H1 (cell line): ENCODE data around the gene TRIM23. TPM values are rescaled to one million over a fixed set of nuclear protein-coding genes. Genes with fewer than 3 reads are reported as not detected.

Experiments
- CTCF ChIA-PET: fragments of 300-600 bp; sonication (Branson Sonifier 250); formaldehyde crosslinking; loops from one replicate; lab custom pipeline; 2021; ENCODE audit not compliant: partially characterized antibody; lab: Charles Lee
- POLR2A ChIA-PET: fragments of 300-600 bp; sonication (Branson Sonifier 250); formaldehyde crosslinking; loops from one replicate; lab custom pipeline; 2021; ENCODE audit warnings: inconsistent platforms; ENCODE audit not compliant: partially characterized antibody; lab: Charles Lee
- DNase-seq, 2 experiments: peaks; one replicate each; pipeline versions ENCODE4 v3.0.0 to v3.0.0-alpha.2; 2010 to 2022; ENCODE audit warnings: low spot score in 2 of 2, low read depth in 1 of 2, mixed read lengths in 1 of 2
- FAIRE-seq: peaks from 2 replicates; lab custom pipeline; 2011; peaks lifted over from hg19 to GRCh38; lab: Jason Lieb, UNC
- H2AFZ ChIP-seq: 2 replicates; pipeline ENCODE4 v1.8.1; 2012; ENCODE audit warnings: low read length, inconsistent platforms
- H2AK5ac ChIP-seq: 2 replicates; pipeline ENCODE4 v1.6.1; 2013; ENCODE audit warnings: low read depth, low read length
- H2BK120ac ChIP-seq: replicated peaks from 2 replicates; pipeline ENCODE3; 2013; ENCODE audit warnings: low read depth, low read length, inconsistent platforms
- H2BK12ac ChIP-seq: 2 replicates; pipeline ENCODE4 v1.6.1; 2013; ENCODE audit warnings: low read depth, low read length
- H2BK15ac ChIP-seq: 2 replicates; pipeline ENCODE4 v1.6.1; 2013; ENCODE audit warnings: low read length
- H2BK20ac ChIP-seq: 2 replicates; pipeline ENCODE4 v1.6.1; 2013; ENCODE audit warnings: low read length
- H2BK5ac ChIP-seq: 2 replicates; pipeline ENCODE4 v1.6.1; 2013; ENCODE audit warnings: low read depth, low read length
- H3K14ac ChIP-seq: 2 replicates; pipeline ENCODE4 v1.6.1; 2013; ENCODE audit warnings: inconsistent platforms; ENCODE audit not compliant: insufficient read length
- H3K18ac ChIP-seq: 2 replicates; pipeline ENCODE4 v1.6.1; 2013; ENCODE audit warnings: low read length; ENCODE audit errors: extremely low read depth
- H3K23ac ChIP-seq: 2 replicates; pipeline ENCODE4 v1.6.1; 2013; ENCODE audit warnings: inconsistent platforms; ENCODE audit not compliant: insufficient read length
- H3K23me2 ChIP-seq: 2 replicates; pipeline ENCODE4 v1.6.1; 2013; ENCODE audit warnings: low read depth, low read length
- H3K27ac ChIP-seq: 2 replicates; pipeline ENCODE4 v1.6.1; 2011; ENCODE audit warnings: low read depth, low read length, inconsistent platforms
- H3K27me3 ChIP-seq, 4 experiments: replicated peaks in 1 of 4; 1 replicate in 1 of 4; 2 replicates in 3 of 4; pipeline versions ENCODE4 v1.6.1 to v1.8.1; 2011 to 2013; ENCODE audit warnings: low read length in 3 of 4, mild to moderate bottlenecking in 3 of 4, inconsistent platforms in 2 of 4, mixed read lengths in 2 of 4, moderate library complexity in 1 of 4; ENCODE audit not compliant: control insufficient read depth in 3 of 4, insufficient read depth in 3 of 4; ENCODE audit errors: extremely low read depth in 1 of 4
- H3K36me3 ChIP-seq, 4 experiments: 2 replicates each; pipeline versions ENCODE4 v1.6.1 to v1.8.1; 2011 to 2013; ENCODE audit warnings: mild to moderate bottlenecking in 4 of 4, low read length in 3 of 4, moderate library complexity in 2 of 4, control low read depth in 1 of 4, inconsistent platforms in 1 of 4; ENCODE audit not compliant: insufficient read depth in 4 of 4, control insufficient read depth in 2 of 4
- H3K4ac ChIP-seq: replicated peaks from 2 replicates; pipeline ENCODE3; 2013; ENCODE audit warnings: low read length, low read depth, mixed read lengths, inconsistent platforms; ENCODE audit not compliant: insufficient read length
- H3K4me1 ChIP-seq, 4 experiments: replicated peaks in 1 of 4; 1 replicate in 1 of 4; 2 replicates in 3 of 4; pipeline versions ENCODE4 v1.6.1 to v1.8.1; 2011 to 2013; ENCODE audit warnings: low read length in 3 of 4, inconsistent platforms in 2 of 4, mixed read lengths in 1 of 4; ENCODE audit not compliant: insufficient read depth in 4 of 4, control insufficient read depth in 3 of 4
- H3K4me2 ChIP-seq, 2 experiments: 2 replicates each; pipeline versions ENCODE4 v1.6.1 to v1.8.1; 2011 to 2013; ENCODE audit warnings: low read depth in 2 of 2, low read length in 2 of 2, control low read depth in 1 of 2, inconsistent platforms in 1 of 2, mild to moderate bottlenecking in 1 of 2; ENCODE audit not compliant: insufficient read depth in 1 of 2
- H3K4me3 ChIP-seq, 4 experiments: fragments of 200-600, 300-600 bp in 1 of 4; sonication (generic), shearing (Covaris generic), sonication (Bioruptor Twin) in 1 of 4; 2 replicates each; pipeline versions ENCODE4 v1.5.1 to v1.8.1; 2011 to 2016; ENCODE audit warnings: low read length in 4 of 4, low read depth in 3 of 4, control low read depth in 2 of 4, inconsistent platforms in 2 of 4, mild to moderate bottlenecking in 2 of 4, mixed read lengths in 1 of 4, moderate library complexity in 1 of 4; ENCODE audit not compliant: insufficient read depth in 2 of 4; ENCODE audit errors: extremely low read depth in 1 of 4
- H3K56ac ChIP-seq: replicated peaks from 2 replicates; pipeline ENCODE3; 2013; ENCODE audit warnings: low read depth, mild to moderate bottlenecking, mixed read lengths, low read length, inconsistent platforms; ENCODE audit not compliant: insufficient read length
- H3K79me1 ChIP-seq: 2 replicates; pipeline ENCODE4 v1.6.1; 2013; ENCODE audit warnings: low read depth, low read length, control low read depth
- H3K79me2 ChIP-seq, 2 experiments: 2 replicates each; pipeline versions ENCODE4 v1.6.1 to v1.8.1; 2012 to 2013; ENCODE audit warnings: low read length in 2 of 2, mild to moderate bottlenecking in 2 of 2, inconsistent platforms in 1 of 2; ENCODE audit not compliant: insufficient read depth in 2 of 2, control insufficient read depth in 1 of 2
- H3K9ac ChIP-seq, 4 experiments: replicated peaks in 1 of 4; 1 replicate in 1 of 4; 2 replicates in 3 of 4; pipeline versions ENCODE4 v1.6.1 to v1.8.1; 2011 to 2013; ENCODE audit warnings: low read depth in 3 of 4, low read length in 3 of 4, control low read depth in 2 of 4, mild to moderate bottlenecking in 2 of 4, moderate library complexity in 2 of 4, inconsistent platforms in 1 of 4; ENCODE audit errors: extremely low read depth in 1 of 4
- H3K9me3 ChIP-seq, 2 experiments: 2 replicates each; pipeline versions ENCODE4 v1.6.1 to v1.8.1; 2012 to 2013; ENCODE audit warnings: mild to moderate bottlenecking in 2 of 2, moderate library complexity in 2 of 2, control low read depth in 1 of 2, inconsistent platforms in 1 of 2, low read depth in 1 of 2, low read length in 1 of 2, mixed read lengths in 1 of 2; ENCODE audit not compliant: insufficient read depth in 2 of 2
- H4K20me1 ChIP-seq, 2 experiments: replicated peaks in 1 of 2; 2 replicates each; pipeline versions ENCODE3 to v1.8.1; 2011 to 2013; ENCODE audit warnings: inconsistent platforms in 2 of 2, low read length in 2 of 2, mild to moderate bottlenecking in 1 of 2; ENCODE audit not compliant: insufficient read depth in 2 of 2, control insufficient read depth in 1 of 2
- H4K5ac ChIP-seq: 2 replicates; pipeline ENCODE4 v1.6.1; 2013; ENCODE audit warnings: low read length, low read depth, mixed read lengths, inconsistent platforms; ENCODE audit not compliant: insufficient read length
- H4K8ac ChIP-seq: 2 replicates; pipeline ENCODE4 v1.8.0; 2013; ENCODE audit warnings: mild to moderate bottlenecking, moderate library complexity, low read length, inconsistent platforms; ENCODE audit not compliant: insufficient read depth; ENCODE audit errors: extremely low read depth
- H4K91ac ChIP-seq: replicated peaks from 2 replicates; pipeline ENCODE3; 2013; ENCODE audit warnings: low read length, mixed read lengths, inconsistent platforms; ENCODE audit not compliant: insufficient read length
- BRCA1 ChIP-seq: IDR thresholded peaks from 2 replicates; pipeline ENCODE4 v1.6.1; 2012; ENCODE audit warnings: low read depth, low read length, improper control_type of control experiment
- CHD2 ChIP-seq: IDR thresholded peaks from 2 replicates; pipeline ENCODE4 v1.6.1; 2012; ENCODE audit warnings: low read length, improper control_type of control experiment
- JUN ChIP-seq: IDR thresholded peaks from 2 replicates; pipeline ENCODE4 v1.6.1; 2011; ENCODE audit warnings: low read depth, mild to moderate bottlenecking, improper control_type of control experiment, low read length
- NRF1 ChIP-seq: IDR thresholded peaks from 2 replicates; pipeline ENCODE4 v1.6.1; 2011; ENCODE audit warnings: mild to moderate bottlenecking, low read depth, low read length, improper control_type of control experiment
- TAF7 ChIP-seq: optimal IDR thresholded peaks from 2 replicates; pipeline ENCODE3; 2011; ENCODE audit warnings: low read depth, mild to moderate bottlenecking, inconsistent platforms, low read length, moderate library complexity, borderline replicate concordance
- WGBS, 2 experiments: shearing (Covaris generic) in 1 of 2; methylation state at CpG; one replicate each; pipeline versions ENCODE4 v1.1.6 to v1.1.7; 2013 to 2015; ENCODE audit warnings: low lambda C conversion rate in 2 of 2, mixed read lengths in 2 of 2, inconsistent platforms in 1 of 2, low coverage in 1 of 2, missing lambda C conversion rate in 1 of 2; ENCODE audit not compliant: insufficient replicate concordance in 2 of 2, insufficient coverage in 1 of 2, insufficient read length in 1 of 2; ENCODE audit errors: extremely low coverage in 1 of 2, missing lambda C conversion rate in 1 of 2; 5-methylcytosine and 5-hydroxymethylcytosine counted together
- polyA plus RNA-seq, 7 experiments: library from polyadenylated mRNA; depleted of rRNA in 3 of 7; stranded (reverse) in 5 of 7; unstranded in 2 of 7; fragments of >200 nt in 5 of 7; fragments of 200-250 nt in 2 of 7; gene quantifications; 1 replicate in 5 of 7; 2 replicates in 1 of 7; 4 replicates in 1 of 7; pipeline versions ENCODE4 v1.2.1 to v1.2.3, GENCODE V29; 2011 to 2013; ENCODE audit warnings: missing spikeins in 2 of 7, mixed read lengths in 2 of 7
- total RNA-seq: library from RNA; stranded (reverse); fragmentation: NEBNext Ultra II Directional; extraction: Animal tissue kit (Norgen Biotek cat#: 25700); gene quantifications from 2 replicates; pipeline ENCODE4 v1.2.1, GENCODE V29; 2021

TRIM23 gene
- total and polyA plus RNA-seq, 2 of the 8 experiments (the other 6 are each of a cell fraction or from before 2014, with no cell fraction given), result 2.5 to 11.7 TPM

- Histone ChIP-seq H2BK20ac (no peak overlapping the region), H3K18ac (no peak overlapping the region), H3K79me2 (no peaks in the 10 kb centered on the region), H3K23ac (no peak overlapping the region), H2AK5ac (no peak overlapping the region), H3K4me2 (no peak overlapping the region), H2BK12ac (no peak overlapping the region), H3K4ac (no peak overlapping the region), H3K4me3 (no peak overlapping the region), H3K56ac (no peak overlapping the region), H4K91ac (no peak overlapping the region), H3K27me3 (no peaks in the 10 kb centered on the region), H3K9me3 (no peaks in the 10 kb centered on the region), H2BK15ac (no peak overlapping the region), H3K36me3 (peaks cover 7 to 55% (median 16%) of the 10 kb centered on the region in 4 experiments; a peak in 7 of 8 replicates), H3K79me1 (no peaks in the 10 kb centered on the region), H4K8ac (no peak overlapping the region), H4K20me1 (no peaks in the 10 kb centered on the region), H3K9ac (no peak overlapping the region), H2AFZ (no peak overlapping the region), H3K23me2 (no peaks in the 10 kb centered on the region), H3K14ac (no peak overlapping the region), H3K4me1 (no peaks in the 10 kb centered on the region), H3K27ac (no peak overlapping the region), H2BK5ac (no peak overlapping the region), H4K5ac (no peak overlapping the region), H2BK120ac (no peak overlapping the region)
- no peak for TF ChIP-seq JUN
- no peak for TF ChIP-seq BRCA1
- TF ChIP-seq TAF7, result no peak
- TF ChIP-seq CHD2, result no peak
- no peak for TF ChIP-seq NRF1
- ChIA-PET POLR2A (interaction anchor here (1.7 kb wide), 1 partner anchor 9 kb away, joined by 6 read pairs; the partner anchor contains the start of genes CENPK and PPWD1), CTCF (no interaction called here)
- FAIRE-seq, result no peak
- no peak for DNase-seq
- WGBS, 2 experiments, result 83% methylated on average over 5 of the region's 5 CpGs; no CpG with 5 or more reads in 1 of the 2 experiments
Measured at GRCh38 chr5:65553941-65554340, 70.2 kb downstream of the TRIM23 start.
